CD4-positive, alpha-beta T cell (primary cell): ENCODE measurements around the gene TAF1L. TPM values are rescaled to one million over a fixed set of nuclear protein-coding genes. Genes with fewer than 3 reads are reported as not detected.

Source experiments
- total RNA-seq, 174 experiments: library from RNA in 2 of 174; stranded (reverse) in 2 of 174; gene quantifications; one replicate each; pipeline ENCODE4 v1.2.3 and lab custom pipeline; 2021 to 2026

Gene TAF1L
- total RNA-seq, 2 experiments from 2014 or later = 0.06 TPM; not detected in 1

Other genes with a start within 250 kb of the TAF1L start
- 1 to 10 TPM; 4.9 to 5.0 TPM for gene RIGI, start 109.5 kb downstream of the TAF1L start, total RNA-seq
- 10 to 100 TPM; 12.7 to 16.8 TPM for gene SMIM27, start 83.3 kb downstream of the TAF1L start, total RNA-seq
- 10 to 100 TPM; 40.8 to 41.8 TPM for gene TOPORS, start 83.1 kb downstream of the TAF1L start, total RNA-seq
- gene NDUFB6, start 62.5 kb downstream of the TAF1L start, total RNA-seq = 10 to 100 TPM; 11.9 to 12.3 TPM
- not detected for gene TMEM215, start 147.9 kb upstream of the TAF1L start, total RNA-seq